ENCODE results near the gene TMEM247. TPM values are rescaled to one million over a fixed set of nuclear protein-coding genes. Genes with fewer than 3 reads are reported as not detected.
A peak's percentile ranks its signal among the peaks of the same experiment; 100 is the strongest.
"Not testable (repeated sequence)": the region's sequence is repeated elsewhere in the genome, so short reads cannot be mapped to it uniquely, and the experiment has no call there.

The TMEM247 gene
- total RNA-seq, 1 donor from 2014 or later: not detected

- DNase-seq: no peak
Observed at GRCh38 chr2:46512185-46512584, 32.8 kb downstream of the TMEM247 start.

GRCh38 chr2:46514738-46515137, 35.4 kb downstream of the TMEM247 start:
- DNase-seq: no peak

GRCh38 chr2:46517485-46517884, 38.1 kb downstream of the TMEM247 start:
- no peak for DNase-seq

GRCh38 chr2:46518861-46519260, 39.5 kb downstream of the TMEM247 start:
- no peak for DNase-seq

GRCh38 chr2:46519265-46519664, 39.9 kb downstream of the TMEM247 start:
- no peak for DNase-seq

GRCh38 chr2:46520130-46520711, 40.9 kb downstream of the TMEM247 start:
- DNase-seq: peak; percentile 88

- DNase-seq: peak; percentile 88
Observed at GRCh38 chr2:46521215-46521683, 41.9 kb downstream of the TMEM247 start.

- DNase-seq: not testable (repeated sequence)
Observed at GRCh38 chr2:46522385-46522784, 43.0 kb downstream of the TMEM247 start.

GRCh38 chr2:46525522-46526155, 46.3 kb downstream of the TMEM247 start:
- DNase-seq: no peak

- no peak for DNase-seq
Observed at GRCh38 chr2:46528880-46529279, 49.5 kb downstream of the TMEM247 start.

GRCh38 chr2:46530639-46531038, 51.3 kb downstream of the TMEM247 start:
- no peak for DNase-seq

- no peak for DNase-seq
Observed at GRCh38 chr2:46531863-46532262, 52.5 kb downstream of the TMEM247 start.

Small RNA genes within 50 kb of the gene (small RNA-seq; reads per million reads assigned to genes)
- gene RN7SL817P (ENCODE audit: low replicate concordance): not detected

Other genes with a start within 250 kb of the TMEM247 start
- gene EPAS1, start 182.2 kb upstream of the TMEM247 start, total RNA-seq: 31.5 TPM
- gene RHOQ, start 62.9 kb downstream of the TMEM247 start, total RNA-seq: 52.1 TPM
- 3.9 TPM for gene ATP6V1E2, start 63.0 kb downstream of the TMEM247 start, total RNA-seq
- 22.2 TPM for gene PIGF, start 137.5 kb downstream of the TMEM247 start, total RNA-seq
- 15.4 TPM for gene CRIPT, start 137.7 kb downstream of the TMEM247 start, total RNA-seq
- 39.6 TPM for gene SOCS5, start 219.7 kb downstream of the TMEM247 start, total RNA-seq